CD14-positive monocyte (primary cell): ENCODE measurements around the gene MRPS33. TPM values are rescaled to one million over a fixed set of nuclear protein-coding genes. Genes with fewer than 3 reads are reported as not detected.
A peak's percentile ranks its signal among the peaks of the same experiment; 100 is the strongest.

Experiments used
- DNase-seq, 3 donors: peaks; one replicate each; pipeline ENCODE4 v3.0.0-alpha.2; 2011 to 2022
- H2AFZ ChIP-seq: 2 replicates; pipeline ENCODE4 v1.6.0; 2012; ENCODE audit warnings: mild to moderate bottlenecking, low read depth, low read length, inconsistent platforms; ENCODE audit not compliant: insufficient read depth, poor library complexity, severe bottlenecking
- H3K27ac ChIP-seq, 2 donors: 1 replicate in 1 of 2; 2 replicates in 1 of 2; pipeline ENCODE4 v1.5.1; 2012 to 2013; ENCODE audit warnings: low read length in 2 of 2, control low read depth in 1 of 2, inconsistent platforms in 1 of 2, low read depth in 1 of 2, mild to moderate bottlenecking in 1 of 2
- H3K27me3 ChIP-seq, 2 donors: one replicate each; pipeline versions ENCODE4 v1.6.0 to v1.6.1; 2011 to 2013; ENCODE audit warnings: low read length in 2 of 2; ENCODE audit not compliant: control insufficient read depth in 2 of 2, insufficient read depth in 2 of 2
- H3K36me3 ChIP-seq, 2 donors: replicated peaks in 1 of 2; 1 replicate in 1 of 2; 2 replicates in 1 of 2; pipeline versions ENCODE4 v1.5.1 to v1.6.1; 2012 to 2013; ENCODE audit warnings: low read length in 2 of 2, control low read depth in 1 of 2, inconsistent platforms in 1 of 2, mild to moderate bottlenecking in 1 of 2; ENCODE audit not compliant: insufficient read depth in 2 of 2, control insufficient read depth in 1 of 2
- H3K4me1 ChIP-seq, 2 donors: 1 replicate in 1 of 2; 2 replicates in 1 of 2; pipeline versions ENCODE4 v1.5.1 to v1.6.1; 2012 to 2013; ENCODE audit warnings: low read length in 2 of 2, control low read depth in 1 of 2, inconsistent platforms in 1 of 2, mild to moderate bottlenecking in 1 of 2, moderate library complexity in 1 of 2; ENCODE audit not compliant: insufficient read depth in 2 of 2, control insufficient read depth in 1 of 2
- H3K4me2 ChIP-seq: replicated peaks from 2 replicates; pipeline ENCODE3; 2012; ENCODE audit warnings: low read length, moderate library complexity, mild to moderate bottlenecking; ENCODE audit not compliant: poor library complexity, severe bottlenecking; ENCODE audit errors: extremely low read depth
- H3K4me3 ChIP-seq, 3 experiments: fragments of 200-600 bp in 1 of 3; sonication (generic) in 1 of 3; replicated peaks in 1 of 3; 1 replicate in 2 of 3; 2 replicates in 1 of 3; pipeline ENCODE4 v1.5.1; 2011 to 2013; ENCODE audit warnings: low read length in 3 of 3, mild to moderate bottlenecking in 3 of 3, control low read depth in 2 of 3, low read depth in 2 of 3, inconsistent platforms in 1 of 3, moderate library complexity in 1 of 3
- H3K79me2 ChIP-seq: 2 replicates; pipeline ENCODE4 v1.6.0; 2012; ENCODE audit warnings: mild to moderate bottlenecking, control low read depth, inconsistent platforms, low read length, moderate library complexity; ENCODE audit not compliant: insufficient read depth
- H3K9ac ChIP-seq: 2 replicates; pipeline ENCODE4 v1.6.0; 2017; ENCODE audit warnings: low read length, mild to moderate bottlenecking; ENCODE audit not compliant: insufficient read depth, poor library complexity, severe bottlenecking
- H3K9me3 ChIP-seq, 2 donors: replicated peaks in 1 of 2; 1 replicate in 1 of 2; 2 replicates in 1 of 2; pipeline versions ENCODE4 v1.5.1 to v1.6.1; 2012 to 2013; ENCODE audit warnings: low read length in 2 of 2, control low read depth in 1 of 2; ENCODE audit not compliant: control insufficient read depth in 1 of 2, insufficient read depth in 1 of 2
- H4K20me1 ChIP-seq: 2 replicates; pipeline ENCODE4 v1.6.0; 2012; ENCODE audit warnings: mild to moderate bottlenecking, low read length, control low read depth, moderate library complexity; ENCODE audit not compliant: insufficient read depth
- H3K27ac Mint-ChIP-seq, 7 donors: one replicate each; pipeline ENCODE4 v1.8.0; 2020; ENCODE audit warnings: mild to moderate bottlenecking in 7 of 7, mixed read lengths in 7 of 7, moderate library complexity in 6 of 7, inconsistent platforms in 2 of 7
- H3K27me3 Mint-ChIP-seq, 3 donors: one replicate each; pipeline ENCODE4 v1.8.0; 2021 to 2022; ENCODE audit warnings: low read depth in 3 of 3, mild to moderate bottlenecking in 3 of 3, mixed read lengths in 3 of 3, moderate library complexity in 3 of 3, inconsistent platforms in 1 of 3
- H3K36me3 Mint-ChIP-seq, 2 donors: one replicate each; pipeline ENCODE4 v1.8.0; 2020; ENCODE audit warnings: mixed read lengths in 2 of 2, inconsistent platforms in 1 of 2, mild to moderate bottlenecking in 1 of 2
- H3K4me1 Mint-ChIP-seq: one replicate; pipeline ENCODE4 v1.8.0; 2020; ENCODE audit warnings: mild to moderate bottlenecking, mixed read lengths
- H3K4me3 Mint-ChIP-seq, 2 donors: one replicate each; pipeline ENCODE4 v1.8.0; 2020; ENCODE audit warnings: mild to moderate bottlenecking in 2 of 2, mixed read lengths in 2 of 2, moderate library complexity in 1 of 2
- H3K9me3 Mint-ChIP-seq, 7 donors: one replicate each; pipeline ENCODE4 v1.8.0; 2020 to 2022; ENCODE audit warnings: mixed read lengths in 7 of 7, mild to moderate bottlenecking in 6 of 7, moderate library complexity in 6 of 7, inconsistent platforms in 2 of 7
- CTCF ChIP-seq: fragments of 200-600 bp; IDR thresholded peaks from one replicate; pipeline ENCODE4 v1.8.0; 2022; ENCODE audit warnings: antibody characterized with exemption, mild to moderate bottlenecking
- WGBS: methylation state at CpG from one replicate; pipeline ENCODE4 v1.1.5; 2013; ENCODE audit warnings: missing lambda C conversion rate; ENCODE audit not compliant: insufficient coverage; 5-methylcytosine and 5-hydroxymethylcytosine counted together
- intact Hi-C, 2 donors: fragments of 100-400 bp; cut with micrococcal nuclease; formaldehyde crosslinking; loops; one replicate each; pipeline versions ENCODE4 v1.15.0 to v1.15.1; 2023
- polyA plus RNA-seq, 3 donors: library from polyadenylated mRNA; depleted of rRNA in 1 of 3; unstranded in 2 of 3; stranded (reverse) in 1 of 3; fragments of 300-500 nt in 2 of 3; fragments of >200 nt in 1 of 3; fragmentation: Illumina TruSeq in 2 of 3; gene quantifications; 1 replicate in 2 of 3; 2 replicates in 1 of 3; pipeline ENCODE4 v1.2.3, GENCODE V29; 2012 to 2021

The MRPS33 gene
- polyA plus RNA-seq, 3 donors: 8.9 to 52.7 (median 45.0) TPM

- Histone ChIP-seq H3K4me2 (no peak overlapping the region), H3K79me2 (no peaks in the 10 kb centered on the region), H3K9ac (no peak overlapping the region), H3K36me3 (no peaks in the 10 kb centered on the region), H4K20me1 (no peaks in the 10 kb centered on the region), H3K27ac (no peak overlapping the region), H2AFZ (no peak overlapping the region), H3K9me3 (peaks cover 5 to 6% of the 10 kb centered on the region in 2 donors), H3K4me3 (no peak overlapping the region), H3K4me1 (peaks cover 10 to 22% of the 10 kb centered on the region in 2 donors), H3K27me3 (no peaks in the 10 kb centered on the region)
- H3K27me3 Mint-ChIP-seq: peaks cover 0 to 2% (median 0%) of the 10 kb centered on the region in 3 donors
- no peak overlapping the region for H3K27ac Mint-ChIP-seq
- H3K4me3 Mint-ChIP-seq: no peak overlapping the region
- WGBS: no CpG with 5 or more reads among the region's 4 CpGs
- DNase-seq: peak in 1 of 3 donors; percentile 17
- H3K9me3 Mint-ChIP-seq: peaks cover 0 to 7% (median 4%) of the 10 kb centered on the region in 7 donors
- intact Hi-C loops: loop anchor here (10.0 kb wide), 1 partner anchor 169 kb away; no protein-coding TSS in a partner anchor
- H3K36me3 Mint-ChIP-seq: no peaks in the 10 kb centered on the region
- H3K4me1 Mint-ChIP-seq: peaks cover 26% of the 10 kb centered on the region
- peak; percentile 76 for TF ChIP-seq CTCF
Measured at GRCh38 chr7:140983802-140984201, 30.9 kb downstream of the MRPS33 start.

- Histone ChIP-seq H2AFZ (no peak overlapping the region), H3K36me3 (no peaks in the 10 kb centered on the region), H3K27ac (no peak overlapping the region), H3K9me3 (peaks cover 5 to 6% of the 10 kb centered on the region in 2 donors), H3K4me3 (no peak overlapping the region), H4K20me1 (no peaks in the 10 kb centered on the region), H3K4me1 (peaks cover 10 to 22% of the 10 kb centered on the region in 2 donors), H3K9ac (no peak overlapping the region), H3K79me2 (no peaks in the 10 kb centered on the region), H3K4me2 (peak overlapping the region; percentile 17), H3K27me3 (no peaks in the 10 kb centered on the region)
- no peak overlapping the region for H3K4me3 Mint-ChIP-seq
- WGBS: no CpG with 5 or more reads among the region's 2 CpGs
- H3K27ac Mint-ChIP-seq: no peak overlapping the region
- H3K9me3 Mint-ChIP-seq: peaks cover 0 to 7% (median 4%) of the 10 kb centered on the region in 7 donors
- peak in 1 of 3 donors; percentile 6 for DNase-seq
- no peaks in the 10 kb centered on the region for H3K36me3 Mint-ChIP-seq
- H3K27me3 Mint-ChIP-seq: peaks cover 0 to 2% (median 0%) of the 10 kb centered on the region in 3 donors
- intact Hi-C loops: loop anchor here (10.0 kb wide), 1 partner anchor 168 kb away; no protein-coding TSS in a partner anchor
- peaks cover 34% of the 10 kb centered on the region for H3K4me1 Mint-ChIP-seq
- TF ChIP-seq CTCF: no peak
Measured at GRCh38 chr7:140982508-140982907, 32.2 kb downstream of the MRPS33 start.
